ENCODE results near the gene EGFR.

The EGFR gene

DNA sequence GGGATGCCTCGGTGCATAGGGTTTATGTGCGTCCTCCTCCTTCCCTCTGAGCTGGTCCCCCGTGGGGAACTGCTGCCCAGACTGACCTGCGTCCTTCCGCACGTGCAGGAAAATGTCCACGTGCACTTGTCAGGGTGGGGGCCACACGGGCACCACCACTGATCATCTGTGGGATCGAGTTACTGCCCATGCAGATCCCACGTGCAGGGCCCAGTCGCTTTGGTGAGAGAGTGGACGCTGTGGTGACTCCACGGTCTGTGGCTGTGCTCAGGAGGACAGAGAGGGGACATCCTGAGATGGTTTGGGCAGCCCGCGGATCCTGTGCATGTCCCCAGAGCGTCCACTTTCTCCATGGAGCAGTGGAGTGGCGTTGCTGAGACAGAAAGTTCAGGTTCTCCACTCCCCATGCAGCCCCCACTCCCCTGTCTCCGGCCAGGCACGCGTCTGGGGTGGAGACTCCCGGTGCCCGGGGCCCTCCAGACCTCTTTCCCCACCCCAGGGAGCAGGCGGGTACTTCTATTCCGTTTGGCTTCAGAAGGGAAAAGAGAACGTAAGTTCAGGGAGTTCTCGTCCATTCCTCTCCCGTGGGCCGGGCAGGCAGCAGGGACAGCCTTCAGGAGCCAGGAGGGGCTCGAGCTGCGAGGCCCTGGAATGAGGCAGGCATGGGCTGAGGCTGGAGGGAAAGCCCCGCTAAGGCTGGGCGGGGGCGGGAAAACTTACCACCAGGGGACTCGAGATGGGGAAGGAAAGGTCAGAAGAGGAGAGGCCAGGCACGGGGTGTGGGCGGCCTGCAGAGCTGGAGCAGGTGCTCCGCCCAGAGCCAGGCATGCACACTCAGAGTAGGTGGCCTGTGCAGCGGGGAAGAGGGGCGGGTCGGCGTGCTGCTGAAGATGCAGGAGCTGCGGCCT is 59.9 kb downstream of the EGFR start:
- peak overlapping the region; percentile 93 to 95 for H3K27ac ChIP-seq (ENCODE audit: low read depth in 2 of 2, low read length in 2 of 2)
- H3K27me3 ChIP-seq (ENCODE audit: control insufficient read depth in 2 of 2, insufficient read depth in 2 of 2, low read length in 2 of 2) = no peaks in the 10 kb centered on the region
- H3K36me3 ChIP-seq (ENCODE audit: control insufficient read depth in 2 of 2, insufficient read depth in 2 of 2, low read length in 2 of 2) = peaks cover 0 to 8% of the 10 kb centered on the region in 2 donors
- H3K9ac ChIP-seq (ENCODE audit: low read depth in 1 of 2, low read length in 2 of 2) = peak overlapping the region; percentile 48 to 76
- H3K4me3 ChIP-seq (ENCODE audit: low read length in 2 of 2) = peak overlapping the region; percentile 20 to 49
- H3K4me1 ChIP-seq (ENCODE audit: control insufficient read depth in 2 of 2, insufficient read depth in 2 of 2, low read length in 2 of 2) = peaks cover 34 to 77% of the 10 kb centered on the region in 2 donors
- H3K9me3 ChIP-seq (ENCODE audit: control insufficient read depth in 2 of 2, low read length in 2 of 2) = no peaks in the 10 kb centered on the region

GRCh38 chr7:55080000-55080623 is 61.3 kb downstream of the EGFR start:
- H3K9ac ChIP-seq (ENCODE audit: low read depth in 1 of 2, low read length in 2 of 2) = peak overlapping the region in 1 of 2 donors; percentile 76
- H3K36me3 ChIP-seq (ENCODE audit: control insufficient read depth in 2 of 2, insufficient read depth in 2 of 2, low read length in 2 of 2) = peaks cover 0 to 8% of the 10 kb centered on the region in 2 donors
- peaks cover 25 to 63% of the 10 kb centered on the region in 2 donors for H3K4me1 ChIP-seq (ENCODE audit: control insufficient read depth in 2 of 2, insufficient read depth in 2 of 2, low read length in 2 of 2)
- no peaks in the 10 kb centered on the region for H3K27me3 ChIP-seq (ENCODE audit: control insufficient read depth in 2 of 2, insufficient read depth in 2 of 2, low read length in 2 of 2)
- no peaks in the 10 kb centered on the region for H3K9me3 ChIP-seq (ENCODE audit: control insufficient read depth in 2 of 2, low read length in 2 of 2)
- no peak overlapping the region for H3K4me3 ChIP-seq (ENCODE audit: low read length in 2 of 2)
- no peak overlapping the region for H3K27ac ChIP-seq (ENCODE audit: low read depth in 2 of 2, low read length in 2 of 2)

DNA sequence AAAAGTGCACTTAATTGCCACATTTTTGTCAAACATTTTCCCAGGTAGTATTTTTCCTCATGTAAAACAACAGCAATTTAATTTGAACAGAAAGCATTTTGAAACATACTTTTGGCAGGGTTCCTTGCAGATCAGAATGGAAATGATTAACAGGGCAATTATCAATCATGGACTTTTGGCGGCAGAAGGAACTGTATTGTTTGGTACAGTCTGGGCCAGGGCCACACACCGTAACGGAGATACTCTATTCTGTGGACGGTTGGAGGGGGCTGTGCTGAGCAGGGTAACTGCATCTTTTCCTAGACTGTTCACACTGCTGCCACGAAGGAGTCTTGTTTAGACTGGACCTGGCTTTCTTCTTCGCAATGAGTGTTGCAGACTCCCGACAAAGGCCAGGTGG is 62.3 kb downstream of the EGFR start:
- Histone ChIP-seq H3K4me1 (ENCODE audit: control insufficient read depth in 2 of 2, insufficient read depth in 2 of 2, low read length in 2 of 2) (peaks cover 21 to 54% of the 10 kb centered on the region in 2 donors), H3K36me3 (ENCODE audit: control insufficient read depth in 2 of 2, insufficient read depth in 2 of 2, low read length in 2 of 2) (peaks cover 0 to 8% of the 10 kb centered on the region in 2 donors), H3K9ac (ENCODE audit: low read depth in 1 of 2, low read length in 2 of 2) (peak overlapping the region in 1 of 2 donors; percentile 62), H3K27ac (ENCODE audit: low read depth in 2 of 2, low read length in 2 of 2) (peak overlapping the region; percentile 48 to 67), H3K4me3 (ENCODE audit: low read length in 2 of 2) (peak overlapping the region; percentile 2 to 33), H3K27me3 (ENCODE audit: control insufficient read depth in 2 of 2, insufficient read depth in 2 of 2, low read length in 2 of 2) (no peaks in the 10 kb centered on the region), H3K9me3 (ENCODE audit: control insufficient read depth in 2 of 2, low read length in 2 of 2) (no peaks in the 10 kb centered on the region)

DNA sequence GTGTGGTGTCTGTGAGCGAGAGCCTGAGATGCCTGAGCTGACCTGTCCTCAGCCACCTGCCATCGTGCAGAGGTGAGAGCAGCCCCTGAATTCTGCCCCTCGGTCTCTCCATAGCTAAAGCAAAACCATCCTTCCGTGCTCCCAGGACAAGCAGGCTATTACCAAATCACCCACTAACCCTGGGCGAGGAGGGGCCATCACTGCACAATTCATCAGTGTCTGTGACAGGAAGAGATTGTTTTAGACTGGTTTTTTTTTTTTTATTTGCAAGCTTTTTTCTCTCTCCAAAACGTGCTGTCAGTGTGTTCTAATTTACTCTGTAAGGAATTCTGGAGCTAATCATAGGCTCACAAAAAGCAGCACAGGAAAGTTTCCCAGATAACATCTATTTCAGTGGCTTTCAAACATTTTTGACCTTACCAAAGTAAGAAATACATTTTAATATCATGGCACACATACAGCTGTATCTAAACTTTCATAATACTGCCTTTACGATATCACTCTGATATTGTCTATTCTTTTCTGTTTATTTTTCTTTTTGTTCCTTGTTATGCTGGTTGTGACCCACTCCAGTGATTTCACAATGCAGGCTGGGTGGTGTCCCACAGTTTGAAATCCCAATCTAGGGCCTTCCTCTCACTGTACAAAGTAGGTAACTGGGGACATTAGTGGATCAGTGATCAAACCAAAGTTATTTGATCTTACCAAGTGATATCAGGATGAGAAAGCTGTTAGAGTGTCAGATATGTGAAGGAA is 62.8 kb downstream of the EGFR start:
- H3K4me1 ChIP-seq (ENCODE audit: control insufficient read depth in 2 of 2, insufficient read depth in 2 of 2, low read length in 2 of 2) = peaks cover 16 to 52% of the 10 kb centered on the region in 2 donors
- no peaks in the 10 kb centered on the region for H3K27me3 ChIP-seq (ENCODE audit: control insufficient read depth in 2 of 2, insufficient read depth in 2 of 2, low read length in 2 of 2)
- peaks cover 0 to 8% of the 10 kb centered on the region in 2 donors for H3K36me3 ChIP-seq (ENCODE audit: control insufficient read depth in 2 of 2, insufficient read depth in 2 of 2, low read length in 2 of 2)
- peak overlapping the region; percentile 48 to 67 for H3K27ac ChIP-seq (ENCODE audit: low read depth in 2 of 2, low read length in 2 of 2)
- no peaks in the 10 kb centered on the region for H3K9me3 ChIP-seq (ENCODE audit: control insufficient read depth in 2 of 2, low read length in 2 of 2)
- peak overlapping the region in 1 of 2 donors; percentile 62 for H3K9ac ChIP-seq (ENCODE audit: low read depth in 1 of 2, low read length in 2 of 2)
- peak overlapping the region; percentile 2 to 33 for H3K4me3 ChIP-seq (ENCODE audit: low read length in 2 of 2)

DNA sequence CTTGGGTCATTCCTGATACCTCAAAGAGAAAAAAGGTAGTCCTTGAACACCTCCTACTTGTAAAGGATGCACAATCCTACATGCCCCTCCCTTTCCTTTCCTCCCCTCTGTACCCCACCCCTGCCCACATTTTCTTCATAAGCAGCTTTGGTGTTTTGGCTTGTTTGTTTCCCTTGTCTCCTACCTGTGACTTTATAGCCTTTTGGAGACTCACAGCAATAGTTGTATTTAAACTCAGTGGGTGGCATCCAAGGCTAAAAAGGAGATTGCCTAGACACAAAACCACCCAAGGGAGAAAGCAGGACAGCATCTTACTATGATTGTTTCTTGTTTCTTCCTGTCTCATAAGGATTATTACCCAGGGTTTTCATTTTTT is 63.4 kb downstream of the EGFR start:
- H3K4me1 ChIP-seq (ENCODE audit: control insufficient read depth in 2 of 2, insufficient read depth in 2 of 2, low read length in 2 of 2) = peaks cover 14 to 47% of the 10 kb centered on the region in 2 donors
- peak overlapping the region; percentile 2 to 19 for H3K27ac ChIP-seq (ENCODE audit: low read depth in 2 of 2, low read length in 2 of 2)
- H3K9me3 ChIP-seq (ENCODE audit: control insufficient read depth in 2 of 2, low read length in 2 of 2) = no peaks in the 10 kb centered on the region

GRCh38 chr7:55083206-55083605 is 64.4 kb downstream of the EGFR start:
- H3K36me3 ChIP-seq (ENCODE audit: control insufficient read depth in 2 of 2, insufficient read depth in 2 of 2, low read length in 2 of 2) = peaks cover 0 to 8% of the 10 kb centered on the region in 2 donors
- H3K4me1 ChIP-seq (ENCODE audit: control insufficient read depth in 2 of 2, insufficient read depth in 2 of 2, low read length in 2 of 2) = peaks cover 14 to 37% of the 10 kb centered on the region in 2 donors
- no peak overlapping the region for H3K27ac ChIP-seq (ENCODE audit: low read depth in 2 of 2, low read length in 2 of 2)

More for the DNA sequence above, 63.4 kb downstream of the EGFR start:
- no peak overlapping the region for H3K9ac ChIP-seq (ENCODE audit: low read depth in 1 of 2, low read length in 2 of 2)
- peaks cover 0 to 8% of the 10 kb centered on the region in 2 donors for H3K36me3 ChIP-seq (ENCODE audit: control insufficient read depth in 2 of 2, insufficient read depth in 2 of 2, low read length in 2 of 2)
- H3K27me3 ChIP-seq (ENCODE audit: control insufficient read depth in 2 of 2, insufficient read depth in 2 of 2, low read length in 2 of 2) = no peaks in the 10 kb centered on the region
- no peak overlapping the region for H3K4me3 ChIP-seq (ENCODE audit: low read length in 2 of 2)

DNA sequence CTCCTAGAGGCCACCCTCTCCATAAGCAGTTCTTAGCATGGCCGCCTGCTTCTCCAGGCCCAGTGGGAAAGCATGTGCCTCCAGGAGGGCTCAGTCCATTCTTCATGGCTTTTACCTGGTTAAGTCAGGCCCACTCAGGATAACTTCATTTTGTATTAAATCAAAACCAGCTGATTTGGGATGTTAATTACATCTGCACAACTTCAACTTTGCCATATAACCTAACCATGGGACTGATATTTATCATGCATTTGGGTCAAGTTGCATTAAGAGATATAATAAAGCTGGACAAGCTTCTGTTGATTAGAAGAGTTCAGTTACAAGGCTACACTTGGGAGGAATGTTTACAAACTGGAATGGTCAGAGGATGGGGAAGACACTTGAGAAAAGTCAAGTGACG is 65.5 kb downstream of the EGFR start:
- Histone ChIP-seq H3K27ac (ENCODE audit: low read depth in 2 of 2, low read length in 2 of 2) (no peak overlapping the region), H3K4me1 (ENCODE audit: control insufficient read depth in 2 of 2, insufficient read depth in 2 of 2, low read length in 2 of 2) (peaks cover 6 to 26% of the 10 kb centered on the region in 2 donors), H3K27me3 (ENCODE audit: control insufficient read depth in 2 of 2, insufficient read depth in 2 of 2, low read length in 2 of 2) (no peaks in the 10 kb centered on the region), H3K36me3 (ENCODE audit: control insufficient read depth in 2 of 2, insufficient read depth in 2 of 2, low read length in 2 of 2) (peaks cover 0 to 8% of the 10 kb centered on the region in 2 donors), H3K9me3 (ENCODE audit: control insufficient read depth in 2 of 2, low read length in 2 of 2) (no peaks in the 10 kb centered on the region), H3K4me3 (ENCODE audit: low read length in 2 of 2) (no peak overlapping the region), H3K9ac (ENCODE audit: low read depth in 1 of 2, low read length in 2 of 2) (no peak overlapping the region)

More at GRCh38 chr7:55083206-55083605, 64.4 kb downstream of the EGFR start:
- no peaks in the 10 kb centered on the region for H3K9me3 ChIP-seq (ENCODE audit: control insufficient read depth in 2 of 2, low read length in 2 of 2)
- H3K27me3 ChIP-seq (ENCODE audit: control insufficient read depth in 2 of 2, insufficient read depth in 2 of 2, low read length in 2 of 2) = no peaks in the 10 kb centered on the region
- no peak overlapping the region for H3K4me3 ChIP-seq (ENCODE audit: low read length in 2 of 2)
- H3K9ac ChIP-seq (ENCODE audit: low read depth in 1 of 2, low read length in 2 of 2) = no peak overlapping the region

- H3K9me3 ChIP-seq (ENCODE audit: control insufficient read depth in 2 of 2, low read length in 2 of 2) = no peaks in the 10 kb centered on the region
- no peak overlapping the region for H3K9ac ChIP-seq (ENCODE audit: low read depth in 1 of 2, low read length in 2 of 2)
- peak overlapping the region; percentile 20 to 61 for H3K27ac ChIP-seq (ENCODE audit: low read depth in 2 of 2, low read length in 2 of 2)
- no peaks in the 10 kb centered on the region for H3K27me3 ChIP-seq (ENCODE audit: control insufficient read depth in 2 of 2, insufficient read depth in 2 of 2, low read length in 2 of 2)
- H3K4me1 ChIP-seq (ENCODE audit: control insufficient read depth in 2 of 2, insufficient read depth in 2 of 2, low read length in 2 of 2) = peaks cover 2 to 17% of the 10 kb centered on the region in 2 donors
- H3K36me3 ChIP-seq (ENCODE audit: control insufficient read depth in 2 of 2, insufficient read depth in 2 of 2, low read length in 2 of 2) = peaks cover 0 to 8% of the 10 kb centered on the region in 2 donors
- no peak overlapping the region for H3K4me3 ChIP-seq (ENCODE audit: low read length in 2 of 2)
Measured at GRCh38 chr7:55085511-55086412, 66.9 kb downstream of the EGFR start.

Data from mucosa of rectum (tissue), 2 donors.